HG03103 (cell line): ENCODE results near the gene PABPN1L.
"Not testable (repeated sequence)": the region's sequence is repeated elsewhere in the genome, so short reads cannot be mapped to it uniquely, and the experiment has no call there.

Experiments
- ATAC-seq: cut with Tn5 transposase; IDR thresholded peaks from one replicate; pipeline ENCODE4 v1.9.1; 2021; ENCODE audit warnings: low read depth; ENCODE audit not compliant: unreplicated experiment

The PABPN1L gene

DNA sequence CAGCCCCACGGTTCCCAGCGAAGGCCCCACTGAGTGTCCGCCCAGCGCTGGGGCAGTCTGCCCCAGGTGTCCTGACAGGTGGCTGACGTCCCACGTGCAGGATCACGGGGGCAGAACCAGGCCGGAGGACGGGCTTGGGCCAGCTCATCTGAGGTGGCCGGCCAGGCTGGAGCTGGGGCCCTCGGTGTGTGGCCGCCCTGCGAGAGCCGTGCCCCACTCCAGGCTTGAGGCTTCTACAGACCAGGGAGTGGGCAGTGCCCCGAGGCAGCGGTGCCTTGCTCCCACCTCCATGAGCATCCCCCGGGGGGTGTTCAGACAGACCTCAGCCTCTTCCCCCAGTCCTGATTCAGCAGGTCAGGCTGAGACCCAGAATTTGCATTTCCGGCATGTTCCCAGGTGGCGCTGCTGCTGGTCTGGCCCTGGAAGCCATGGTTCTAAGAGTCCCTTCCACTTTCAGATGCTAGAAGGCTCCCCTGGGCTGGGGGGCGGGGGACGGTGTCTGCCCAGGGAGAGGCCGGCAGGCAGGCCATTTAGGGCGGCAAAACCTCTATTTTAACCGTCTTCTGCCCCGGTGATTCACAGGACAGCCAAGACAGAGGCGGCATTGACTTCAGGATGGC lies 35.4 kb upstream of the PABPN1L start:
- ATAC-seq = no peak

DNA sequence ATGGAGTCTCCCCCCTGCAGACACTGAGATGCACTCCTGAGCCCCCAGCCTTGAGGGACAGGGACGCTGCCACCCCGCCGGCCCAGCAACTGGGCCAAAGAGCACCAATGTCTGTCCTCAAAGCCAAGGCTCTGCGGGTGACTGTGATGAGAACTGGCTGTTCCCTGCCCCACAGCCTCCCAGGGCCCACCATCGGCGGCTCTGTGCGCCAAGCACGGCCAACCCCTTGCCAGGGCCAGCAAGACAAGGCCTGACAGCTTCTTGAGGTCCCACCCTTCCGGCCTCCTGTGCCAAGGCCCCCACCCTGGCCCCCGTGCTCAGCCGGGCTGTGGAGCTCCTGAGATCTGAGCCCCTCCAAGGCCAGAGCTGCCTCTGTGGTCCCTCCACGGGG lies 34.2 kb upstream of the PABPN1L start:
- no peak for ATAC-seq

DNA sequence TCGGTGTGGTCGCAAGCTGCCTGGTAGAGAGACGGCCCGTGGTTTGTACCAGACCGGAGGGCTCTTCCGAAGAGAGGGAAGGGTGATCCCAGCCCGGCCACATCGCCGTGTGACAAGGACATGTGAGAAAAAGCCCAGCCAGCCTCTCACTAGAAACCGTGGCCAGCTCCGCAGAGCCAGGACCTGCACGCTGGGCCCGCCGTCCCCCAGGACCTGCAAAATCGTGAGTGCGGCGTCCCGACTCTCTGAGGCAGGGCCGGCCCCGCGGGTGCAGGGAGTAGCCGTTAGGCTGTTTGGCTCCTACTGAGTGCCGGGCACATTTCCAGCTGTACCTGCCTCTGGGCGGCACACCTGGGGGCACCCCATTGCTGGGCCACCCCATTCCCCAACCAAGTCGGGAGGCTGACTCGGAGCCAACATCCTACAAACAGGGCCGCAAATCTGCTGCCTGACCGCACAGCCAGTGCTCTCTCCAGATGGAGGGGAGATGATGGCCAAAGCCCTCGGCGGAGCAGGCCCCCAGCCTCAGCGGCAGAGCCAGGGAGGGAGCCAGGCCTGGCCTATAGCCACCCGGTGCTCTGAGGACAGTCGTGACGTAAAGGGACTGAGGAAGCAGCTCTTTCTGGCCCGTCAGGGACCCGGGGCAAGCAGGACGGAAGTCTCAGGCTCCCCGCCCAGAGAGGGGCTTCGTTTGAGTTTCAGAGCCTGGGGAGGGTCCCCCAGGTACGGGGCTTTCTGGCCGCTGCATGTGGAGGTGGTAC lies 33.6 kb upstream of the PABPN1L start:
- no peak for ATAC-seq

DNA sequence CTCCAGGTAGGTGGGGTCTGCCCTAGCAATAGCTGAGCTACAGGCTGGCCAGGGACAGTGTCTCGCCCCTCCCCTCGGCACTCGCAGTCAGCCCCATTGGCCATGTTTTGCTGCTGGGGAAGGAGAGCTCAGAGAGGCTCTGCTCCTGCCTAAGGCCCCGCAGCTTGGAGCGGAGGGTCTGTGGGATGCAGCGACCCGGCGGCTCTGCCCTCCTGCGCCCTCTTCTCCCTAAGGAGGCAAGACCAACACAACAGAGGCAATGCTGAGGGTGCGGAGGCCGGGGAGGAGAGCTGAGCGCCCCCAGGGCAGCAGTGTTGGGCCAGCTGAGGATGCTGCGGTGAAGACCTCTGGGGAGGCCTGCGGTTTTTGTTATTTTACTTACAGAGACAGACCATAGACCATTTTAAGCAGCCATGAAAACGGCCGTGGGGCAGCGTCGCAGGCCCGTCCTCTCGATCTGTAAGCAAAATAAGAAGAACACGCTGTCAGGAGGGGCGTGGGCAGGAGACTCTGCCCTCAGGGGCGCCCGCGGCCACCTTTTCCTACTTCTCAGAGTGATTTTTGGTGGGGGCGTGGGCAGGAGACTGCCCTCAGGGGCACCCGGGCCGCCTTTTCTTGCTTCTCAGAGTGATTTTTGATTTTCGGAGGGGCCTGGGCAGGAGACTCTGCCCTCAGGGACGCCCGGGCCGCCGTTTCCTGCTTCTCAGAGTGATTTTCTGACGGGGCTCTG lies 31.4 kb upstream of the PABPN1L start:
- ATAC-seq = no peak

DNA sequence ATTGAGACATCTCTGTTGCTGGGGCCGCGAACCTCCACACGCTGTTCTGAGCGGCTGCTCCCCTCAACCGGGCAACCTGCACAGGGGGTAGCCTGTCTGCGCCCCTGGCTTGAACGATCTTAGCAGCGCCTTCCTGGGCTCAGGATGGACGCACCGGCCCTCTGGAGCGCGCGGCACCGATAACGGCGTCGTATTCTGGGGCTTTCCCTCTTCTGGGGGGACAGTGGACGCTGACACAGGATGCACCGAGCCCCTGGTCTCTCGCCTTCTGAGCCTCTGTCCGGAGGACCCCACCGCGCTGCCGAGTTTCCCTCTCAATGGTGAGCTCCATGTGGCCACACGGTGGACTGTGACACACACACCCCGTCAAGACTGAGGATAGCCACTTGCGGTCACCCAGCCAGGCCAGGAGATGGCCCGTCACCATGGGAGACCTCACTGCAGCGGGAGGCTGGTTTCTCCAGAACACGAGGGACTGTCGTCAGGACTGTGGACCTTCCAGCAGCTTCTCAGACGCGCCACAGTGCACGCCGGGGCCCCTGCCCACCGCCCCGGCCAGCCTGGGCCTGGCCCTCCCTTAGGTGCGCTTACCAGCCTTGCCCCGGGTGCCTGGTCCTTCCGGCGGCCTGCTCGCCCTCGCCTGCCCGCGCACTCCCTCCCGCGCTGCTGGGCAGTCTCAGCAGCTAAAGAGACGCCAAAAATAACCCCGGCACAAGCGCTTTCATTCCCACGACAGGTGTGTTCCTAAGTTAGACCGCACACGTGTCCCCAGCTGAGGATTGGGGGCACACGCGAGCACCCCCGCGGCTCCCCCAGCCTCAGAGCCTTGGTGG lies 30.0 kb upstream of the PABPN1L start:
- ATAC-seq = no peak

DNA sequence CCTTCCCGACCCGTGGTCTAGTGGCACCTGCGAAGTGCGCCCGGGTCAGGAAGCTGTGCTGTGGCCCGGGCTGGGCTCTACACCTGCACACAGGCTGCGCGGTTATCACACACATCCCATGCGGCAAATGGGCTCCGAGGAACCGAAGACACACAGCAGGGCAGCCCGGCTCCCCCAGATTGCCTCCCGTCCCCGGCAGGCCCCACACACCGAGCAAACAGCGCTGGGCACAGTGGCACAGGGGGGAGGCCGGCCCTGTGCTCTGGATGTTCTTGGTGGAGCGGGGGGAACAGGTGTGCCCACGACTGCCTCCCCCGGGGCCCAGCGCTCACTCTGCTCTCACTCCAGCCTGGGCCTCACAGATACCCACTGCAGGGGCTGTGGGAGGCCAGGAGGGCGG lies 28.9 kb upstream of the PABPN1L start:
- no peak for ATAC-seq

DNA sequence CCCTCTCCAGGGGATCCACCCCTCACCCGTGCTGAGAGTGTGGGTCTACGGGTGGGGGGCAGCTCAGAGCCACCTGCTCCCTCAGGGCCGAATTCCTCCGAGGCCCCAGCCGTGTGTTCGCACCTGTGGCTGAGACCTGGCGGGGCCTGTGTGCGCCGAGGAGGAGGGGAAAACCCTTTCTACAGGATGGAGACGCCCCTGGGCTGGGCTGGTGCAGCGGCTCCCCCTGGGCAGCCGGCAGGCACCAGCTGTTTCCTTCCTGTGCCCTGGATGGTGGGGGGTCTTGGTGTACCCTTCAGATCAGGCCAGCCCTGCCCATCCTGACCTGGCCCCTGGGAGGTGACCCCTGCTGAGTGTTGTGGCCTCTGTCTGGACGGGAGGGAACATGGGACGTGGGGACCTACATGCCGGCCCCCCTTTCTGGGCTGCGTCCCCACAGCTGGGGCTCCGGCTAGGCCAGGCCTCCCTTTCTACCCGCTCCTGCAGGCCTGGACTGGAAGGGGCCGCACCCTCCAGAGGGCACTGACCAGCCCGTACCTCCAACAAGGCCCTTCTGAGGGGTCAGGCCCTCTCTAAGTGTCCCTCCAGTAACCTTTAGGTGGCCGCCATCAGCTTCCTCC lies 28.3 kb upstream of the PABPN1L start:
- ATAC-seq = no peak

DNA sequence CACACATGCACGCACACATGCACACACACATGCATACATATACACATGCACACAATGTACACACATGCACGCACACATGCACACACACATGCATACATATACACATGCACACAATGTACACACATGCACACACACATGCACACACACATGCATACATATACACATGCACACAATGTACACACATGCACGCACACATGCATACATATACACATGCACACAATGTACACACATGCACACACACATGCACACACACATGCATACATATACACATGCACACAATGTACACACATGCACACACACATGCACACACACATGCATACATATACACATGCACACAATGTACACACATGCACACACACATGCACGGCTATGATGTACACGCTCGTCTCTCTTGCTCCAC lies 27.8 kb upstream of the PABPN1L start:
- ATAC-seq = not testable (repeated sequence)

DNA sequence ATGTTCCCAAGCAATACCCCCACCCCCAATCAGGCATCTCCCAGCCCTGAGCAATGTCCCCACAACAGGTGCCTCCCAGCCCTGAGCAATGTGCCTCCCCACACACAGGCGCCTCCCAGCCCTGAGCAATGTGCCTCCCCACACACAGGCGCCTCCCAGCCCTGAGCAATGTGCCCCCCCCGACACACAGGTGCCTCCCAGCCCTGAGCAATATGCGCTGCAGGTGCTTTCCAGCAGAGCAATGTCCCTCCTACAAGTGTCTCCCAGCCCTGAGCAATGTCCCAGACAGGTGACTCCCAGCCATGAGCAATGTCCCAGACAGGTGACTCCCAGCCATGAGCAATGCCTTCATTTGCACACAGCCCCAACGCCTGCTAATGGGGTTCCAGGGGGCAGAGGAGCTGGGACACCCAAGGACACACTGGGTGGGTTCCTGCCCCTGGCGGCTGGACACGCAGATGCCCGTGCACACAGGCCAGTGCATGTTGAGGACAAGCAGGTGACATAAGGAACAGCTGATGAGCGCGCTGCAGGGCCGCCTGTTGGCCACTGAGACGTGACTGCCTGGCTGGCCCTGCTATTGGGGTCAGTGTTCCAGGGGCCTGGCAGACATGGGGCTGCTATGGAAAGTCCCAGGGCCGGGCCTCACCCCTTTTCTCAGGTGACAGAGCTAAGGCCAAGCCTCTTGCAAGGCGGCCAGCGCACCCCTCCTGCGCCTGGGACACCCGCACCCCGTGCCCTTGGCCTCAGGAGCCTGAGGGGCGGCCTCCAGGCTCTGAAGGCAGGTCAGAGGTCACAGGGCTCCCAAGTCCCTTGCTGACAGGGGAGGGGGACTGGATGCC lies 26.9 kb upstream of the PABPN1L start:
- no peak for ATAC-seq

DNA sequence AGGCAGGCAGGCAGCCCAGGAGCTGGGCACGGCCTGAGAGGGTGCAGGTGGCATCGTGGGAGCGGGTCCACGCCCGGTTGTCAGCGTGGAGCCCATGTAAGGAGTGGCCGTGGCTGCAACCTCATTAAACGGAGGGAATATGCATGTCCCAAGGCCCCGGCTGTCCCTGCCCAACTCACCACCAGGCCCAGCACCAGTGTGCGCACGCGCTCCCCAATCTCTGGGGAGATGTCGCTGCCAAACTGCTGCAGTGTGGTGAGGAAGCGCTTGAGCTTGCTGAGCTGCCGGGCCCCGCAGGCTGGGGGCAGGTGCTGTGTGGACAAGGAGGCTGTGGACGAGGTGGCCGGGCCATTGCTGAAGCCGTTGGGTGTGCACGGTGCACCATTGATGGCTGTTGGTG lies 25.6 kb upstream of the PABPN1L start:
- no peak for ATAC-seq

DNA sequence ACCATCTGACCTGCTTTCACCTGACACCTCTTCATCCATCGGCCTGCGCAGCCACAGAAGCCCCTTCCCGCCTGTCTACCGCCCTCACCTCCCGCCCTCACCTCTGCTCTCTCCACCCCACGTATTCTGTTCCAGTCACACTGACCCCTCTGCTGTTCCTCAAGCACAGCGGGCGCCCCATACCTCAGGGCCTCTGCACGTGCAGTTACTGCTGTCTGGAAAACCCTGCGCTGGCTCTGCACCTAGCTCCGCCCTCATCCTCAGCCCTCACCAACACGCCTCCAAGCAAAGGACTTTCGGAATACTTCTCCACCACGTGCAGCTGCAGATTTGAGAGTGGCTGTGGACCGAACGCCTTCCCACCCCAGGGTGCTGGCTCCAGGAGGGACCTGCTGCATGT lies 24.6 kb upstream of the PABPN1L start:
- ATAC-seq = no peak

DNA sequence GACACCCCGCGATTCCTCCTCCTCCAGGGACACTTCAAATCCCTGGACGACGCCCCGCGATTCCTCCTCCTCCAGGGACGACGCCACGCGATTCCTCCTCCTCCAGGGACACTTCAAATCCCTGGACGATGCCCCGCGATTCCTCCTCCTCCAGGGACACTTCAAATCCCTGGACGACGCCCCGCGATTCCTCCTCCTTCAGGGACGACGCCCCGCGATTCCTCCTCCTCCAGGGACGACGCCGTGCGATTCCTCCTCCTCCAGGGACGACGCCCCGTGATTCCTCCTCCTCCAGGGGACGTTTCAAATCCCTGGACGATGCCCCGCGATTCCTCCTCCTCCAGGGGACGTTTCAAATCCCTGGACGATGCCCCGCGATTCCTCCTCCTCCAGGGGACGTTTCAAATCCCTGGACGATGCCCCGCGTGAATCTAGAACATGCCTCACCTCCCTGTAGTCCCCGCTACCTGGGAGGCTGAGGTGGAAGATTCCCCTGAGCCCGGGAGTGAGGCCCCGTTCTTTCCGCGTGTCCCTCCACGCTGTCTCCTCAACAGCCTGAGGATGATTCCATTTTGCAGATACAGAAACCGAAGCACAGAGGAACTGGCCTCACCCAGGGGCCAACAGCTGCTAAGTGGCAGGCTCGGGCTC lies 23.4 kb upstream of the PABPN1L start:
- not testable (repeated sequence) for ATAC-seq

DNA sequence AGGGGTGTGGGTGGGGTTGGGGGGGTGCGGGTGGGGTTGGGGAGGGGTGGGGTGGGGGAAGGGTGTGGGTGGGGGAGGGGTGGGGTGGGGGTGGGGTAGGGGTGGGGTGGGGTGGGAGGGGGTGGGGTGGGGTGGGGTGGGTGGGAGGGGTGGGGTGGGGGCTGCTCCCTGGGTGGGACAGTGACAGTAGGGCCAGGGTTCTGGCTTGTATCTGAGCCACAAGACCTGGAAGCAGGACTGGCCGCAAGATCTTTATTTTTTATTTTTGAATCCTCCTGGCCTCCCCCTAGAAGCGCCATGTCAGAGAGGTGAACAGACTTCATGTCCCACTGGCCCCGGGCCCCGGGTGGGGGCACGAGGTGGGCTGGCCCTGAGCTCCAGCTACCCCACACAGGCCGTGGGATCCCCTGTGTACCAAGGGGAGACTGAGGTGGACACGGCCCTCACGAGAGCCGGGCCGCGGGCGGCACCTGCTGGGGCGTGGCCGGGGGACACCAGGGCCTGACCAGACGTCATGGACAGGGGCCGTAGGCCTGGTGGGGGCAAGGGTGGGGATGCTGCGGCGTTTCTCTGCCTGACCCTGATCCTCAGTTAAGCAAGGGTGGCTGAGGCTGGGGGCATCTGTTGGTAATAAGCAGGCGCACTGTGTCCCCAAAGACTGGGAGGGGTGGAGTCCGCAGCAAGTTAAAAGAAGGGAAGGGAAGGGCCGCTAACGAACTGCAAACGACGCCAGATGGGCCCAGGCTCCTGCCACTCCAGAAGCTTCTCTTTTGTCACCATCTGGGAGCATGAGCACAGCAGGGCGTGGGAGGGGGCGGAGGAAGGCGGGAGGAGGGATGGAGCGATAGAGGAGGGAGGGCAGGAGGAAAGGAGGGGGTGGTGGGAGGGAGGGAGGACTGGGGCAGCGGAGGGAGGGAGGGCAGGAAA lies 22.3 kb upstream of the PABPN1L start:
- ATAC-seq = no peak

DNA sequence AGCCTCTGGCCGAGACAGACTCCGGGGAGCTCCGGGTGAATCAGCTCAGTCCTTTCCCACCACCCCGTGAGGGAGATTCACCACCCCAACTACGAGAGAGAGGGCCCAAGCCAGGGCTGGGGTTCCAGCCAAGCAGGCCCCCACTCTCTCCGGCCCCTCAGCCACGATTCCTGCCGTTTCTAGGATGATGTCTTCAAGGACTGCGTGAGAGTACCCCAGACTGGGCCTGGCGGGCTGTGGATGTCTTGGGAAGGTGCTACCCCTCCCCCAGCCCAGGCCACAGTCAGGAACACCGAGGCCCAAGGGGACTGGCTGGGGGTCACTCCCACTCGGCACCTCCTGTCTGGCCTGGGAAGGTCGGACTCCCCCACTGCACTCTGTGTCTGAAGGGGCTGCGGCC lies 21.6 kb upstream of the PABPN1L start:
- no peak for ATAC-seq

DNA sequence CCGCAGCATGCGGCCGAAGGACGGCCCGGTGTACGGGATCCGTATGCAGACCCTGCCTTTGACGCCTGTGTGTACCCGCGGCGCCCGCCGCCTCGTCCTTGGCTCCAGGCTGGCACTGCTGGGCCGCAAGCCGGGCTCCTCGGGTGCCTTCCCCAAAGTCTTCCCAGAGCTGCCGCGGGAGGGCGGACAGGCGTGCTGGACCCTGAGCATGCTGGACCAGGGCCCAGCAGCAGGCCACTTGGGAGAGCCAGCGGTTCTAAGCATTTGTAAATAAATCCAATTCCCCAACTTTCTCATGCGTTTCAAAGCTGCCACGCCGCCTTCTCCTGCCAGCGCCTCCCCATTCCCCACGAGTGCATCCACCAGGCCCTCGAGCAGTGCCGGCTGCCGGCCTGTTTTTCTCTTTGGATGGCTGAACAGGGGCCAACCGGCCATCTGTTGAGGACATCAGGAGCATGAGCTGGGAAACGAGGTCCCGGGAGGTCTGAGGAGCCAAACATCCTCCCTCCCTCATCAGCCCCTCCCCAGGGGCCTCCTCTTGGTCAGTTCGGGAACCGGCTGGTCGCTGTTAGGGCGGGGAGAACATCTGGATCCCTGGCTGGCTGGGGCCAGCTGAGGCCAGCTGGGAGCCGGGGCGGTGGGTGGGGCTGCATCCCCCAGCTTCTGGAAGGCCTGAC lies 20.5 kb upstream of the PABPN1L start:
- no peak for ATAC-seq

DNA sequence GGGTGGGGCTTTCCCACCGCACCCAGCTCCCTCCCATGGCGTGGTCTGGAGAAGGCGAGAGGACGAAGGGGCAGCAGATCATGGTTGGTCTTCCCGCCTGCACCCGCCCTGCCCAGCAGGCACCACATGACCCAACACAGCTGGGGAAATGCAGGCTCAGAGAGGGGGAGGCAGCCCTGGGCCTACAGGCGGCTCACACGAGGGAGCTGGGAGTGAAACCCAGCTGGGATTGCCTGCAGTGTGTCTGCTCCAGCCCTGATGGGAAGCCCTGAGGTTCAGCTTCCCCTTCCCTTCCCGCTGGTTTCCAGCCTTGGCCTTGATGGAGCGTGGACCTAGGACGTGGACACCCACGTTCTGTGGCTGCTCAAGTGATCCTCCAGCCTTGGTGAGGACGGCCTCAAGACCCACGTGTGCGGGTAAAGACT lies 20.0 kb upstream of the PABPN1L start:
- no peak for ATAC-seq

DNA sequence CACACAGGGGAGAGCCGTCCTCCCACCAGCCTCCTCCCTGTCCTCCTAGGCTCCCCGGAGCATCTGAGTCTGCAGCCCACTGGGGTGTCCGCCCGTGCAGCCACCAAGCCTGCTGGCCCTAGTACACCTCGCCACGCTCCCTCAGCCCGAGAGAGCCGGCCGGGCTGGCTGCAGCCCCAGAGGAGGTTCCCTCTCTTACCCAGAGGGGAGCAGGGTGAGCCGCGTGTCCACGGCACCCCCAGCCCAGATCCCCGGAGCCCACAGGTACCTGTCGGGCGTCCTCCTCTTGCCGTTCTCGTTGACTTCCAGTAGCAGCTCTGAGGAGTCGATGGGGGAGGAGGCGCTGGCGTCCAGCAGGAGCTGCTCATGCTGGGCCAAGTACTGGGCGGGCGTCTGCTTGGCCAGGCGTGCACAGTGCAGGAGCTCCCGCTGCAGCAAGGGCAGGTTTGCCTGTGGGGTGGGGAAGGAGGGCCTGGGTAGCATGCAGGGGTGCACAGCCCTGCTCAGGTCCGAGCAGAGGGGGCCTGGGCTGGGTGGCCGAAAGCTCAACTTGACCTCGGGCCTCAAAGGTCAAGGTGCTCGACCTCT lies 19.3 kb upstream of the PABPN1L start:
- no peak for ATAC-seq
